ENCODE data around the gene LPP.

Gene LPP

GRCh38 chr3:188529228-188529627, 375.3 kb downstream of the LPP start:
- DNase-seq = peak; percentile 79

GRCh38 chr3:188530226-188530625, 376.3 kb downstream of the LPP start:
- no peak for DNase-seq

- DNase-seq = peak; percentile 85
These were observed 377.3 kb downstream of the LPP start for GRCh38 chr3:188531210-188531609.

GRCh38 chr3:188533172-188533571, 379.2 kb downstream of the LPP start:
- no peak for DNase-seq

GRCh38 chr3:188533612-188534357, 379.8 kb downstream of the LPP start:
- DNase-seq = no peak

GRCh38 chr3:188534633-188535032, 380.7 kb downstream of the LPP start:
- peak; percentile 50 for DNase-seq

- no peak for DNase-seq
These were observed 383.6 kb downstream of the LPP start for GRCh38 chr3:188537606-188538005.

- no peak for DNase-seq
These were observed 385.1 kb downstream of the LPP start for GRCh38 chr3:188539037-188539436.

- DNase-seq = peak; percentile 21
These were observed 385.8 kb downstream of the LPP start for GRCh38 chr3:188539631-188540194.

GRCh38 chr3:188542196-188542595, 388.2 kb downstream of the LPP start:
- no peak for DNase-seq

GRCh38 chr3:188544012-188544411, 390.1 kb downstream of the LPP start:
- no peak for DNase-seq

- DNase-seq = no peak
These were observed 393.1 kb downstream of the LPP start for GRCh38 chr3:188546835-188547670.

GRCh38 chr3:188553569-188553968, 399.6 kb downstream of the LPP start:
- DNase-seq = no peak

- DNase-seq = peak; percentile 62
These were observed 400.4 kb downstream of the LPP start for GRCh38 chr3:188554404-188554803.

GRCh38 chr3:188557235-188557634, 403.3 kb downstream of the LPP start:
- DNase-seq = no peak

GRCh38 chr3:188558343-188559071, 404.6 kb downstream of the LPP start:
- DNase-seq = peak; percentile 51

- DNase-seq = peak; percentile 66
These were observed 405.1 kb downstream of the LPP start for GRCh38 chr3:188559072-188559429.

GRCh38 chr3:188559856-188560255, 405.9 kb downstream of the LPP start:
- no peak for DNase-seq

GRCh38 chr3:188562144-188562543, 408.2 kb downstream of the LPP start:
- no peak for DNase-seq

- DNase-seq = peak; percentile 66
These were observed 413.7 kb downstream of the LPP start for GRCh38 chr3:188567478-188568195.

- DNase-seq = no peak
These were observed 414.8 kb downstream of the LPP start for GRCh38 chr3:188568736-188569135.

GRCh38 chr3:188571531-188572095, 417.7 kb downstream of the LPP start:
- peak; percentile 59 for DNase-seq

All from fibroblast of upper back skin (primary cell).